Chondrocyte (in vitro differentiated cells): ENCODE measurements around the gene SMDT1. TPM values are rescaled to one million over a fixed set of nuclear protein-coding genes. Genes with fewer than 3 reads are reported as not detected.

ENCODE experiments used
- DNase-seq: peaks from one replicate; pipeline ENCODE4 v3.0.0; 2021; ENCODE audit warnings: mixed read lengths, low spot score
- H3K27ac Mint-ChIP-seq: one replicate; pipeline ENCODE4 v1.8.0; 2021; ENCODE audit warnings: mild to moderate bottlenecking, moderate library complexity, mixed read lengths; ENCODE audit not compliant: unreplicated experiment
- H3K27me3 Mint-ChIP-seq: 2 replicates; pipeline ENCODE4 v1.8.0; 2021; ENCODE audit warnings: low read depth, mixed read lengths
- H3K36me3 Mint-ChIP-seq: 2 replicates; pipeline ENCODE4 v1.8.0; 2021; ENCODE audit warnings: low read depth, mixed read lengths
- H3K4me1 Mint-ChIP-seq: 2 replicates; pipeline ENCODE4 v1.8.0; 2021; ENCODE audit warnings: low read depth, mild to moderate bottlenecking, mixed read lengths
- H3K4me3 Mint-ChIP-seq: one replicate; pipeline ENCODE4 v1.8.0; 2021; ENCODE audit warnings: mild to moderate bottlenecking, moderate library complexity, mixed read lengths; ENCODE audit not compliant: unreplicated experiment
- H3K9me3 Mint-ChIP-seq: 2 replicates; pipeline ENCODE4 v1.8.0; 2021; ENCODE audit warnings: low read depth, mixed read lengths
- total RNA-seq: library from RNA; stranded (reverse); gene quantifications from 3 replicates; pipeline ENCODE4 v1.2.1, GENCODE V29; 2021
- TF ChIP-seq, protein P1 (sequence below): fragments of 200-600 bp; sonication (generic); IDR thresholded peaks from 2 replicates; pipeline ENCODE4 v1.5.0; 2021; ENCODE audit warnings: antibody characterized with exemption, mild to moderate bottlenecking, moderate library complexity

The SMDT1 gene
- total RNA-seq, 1 donor from 2014 or later: 55.0 TPM

DNA sequence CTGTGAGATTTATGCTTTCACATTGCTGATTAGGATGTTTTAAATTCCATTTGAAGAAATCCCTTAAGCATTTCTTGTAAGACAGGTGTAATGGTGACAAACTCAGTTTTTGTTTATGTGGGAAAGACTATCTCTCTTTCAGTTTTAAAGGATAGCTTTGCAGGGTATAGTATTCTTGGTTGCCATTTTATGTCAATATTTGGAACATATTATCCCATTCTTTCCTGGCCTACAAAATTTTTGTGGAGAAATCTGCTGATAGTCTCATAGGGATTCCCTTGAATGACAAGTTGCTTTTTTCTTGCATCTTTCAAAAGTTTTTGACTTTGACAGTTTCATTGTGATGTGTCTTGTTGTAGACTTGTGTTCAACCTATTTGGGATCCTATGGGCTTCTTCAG lies 37.7 kb upstream of the SMDT1 start:
- DNase-seq: no peak
- peaks cover 9% of the 10 kb centered on the region for H3K36me3 Mint-ChIP-seq
- no peak overlapping the region for H3K27ac Mint-ChIP-seq
- H3K9me3 Mint-ChIP-seq: peaks cover 18% of the 10 kb centered on the region
- H3K27me3 Mint-ChIP-seq: peaks cover 11% of the 10 kb centered on the region
- no peak overlapping the region for H3K4me3 Mint-ChIP-seq
- no peaks in the 10 kb centered on the region for H3K4me1 Mint-ChIP-seq
- TF ChIP-seq, protein P1, sequence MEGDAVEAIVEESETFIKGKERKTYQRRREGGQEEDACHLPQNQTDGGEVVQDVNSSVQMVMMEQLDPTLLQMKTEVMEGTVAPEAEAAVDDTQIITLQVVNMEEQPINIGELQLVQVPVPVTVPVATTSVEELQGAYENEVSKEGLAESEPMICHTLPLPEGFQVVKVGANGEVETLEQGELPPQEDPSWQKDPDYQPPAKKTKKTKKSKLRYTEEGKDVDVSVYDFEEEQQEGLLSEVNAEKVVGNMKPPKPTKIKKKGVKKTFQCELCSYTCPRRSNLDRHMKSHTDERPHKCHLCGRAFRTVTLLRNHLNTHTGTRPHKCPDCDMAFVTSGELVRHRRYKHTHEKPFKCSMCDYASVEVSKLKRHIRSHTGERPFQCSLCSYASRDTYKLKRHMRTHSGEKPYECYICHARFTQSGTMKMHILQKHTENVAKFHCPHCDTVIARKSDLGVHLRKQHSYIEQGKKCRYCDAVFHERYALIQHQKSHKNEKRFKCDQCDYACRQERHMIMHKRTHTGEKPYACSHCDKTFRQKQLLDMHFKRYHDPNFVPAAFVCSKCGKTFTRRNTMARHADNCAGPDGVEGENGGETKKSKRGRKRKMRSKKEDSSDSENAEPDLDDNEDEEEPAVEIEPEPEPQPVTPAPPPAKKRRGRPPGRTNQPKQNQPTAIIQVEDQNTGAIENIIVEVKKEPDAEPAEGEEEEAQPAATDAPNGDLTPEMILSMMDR: no peak

GRCh38 chr22:42050641-42051180 lies 28.8 kb upstream of the SMDT1 start:
- no peak for DNase-seq
- H3K27me3 Mint-ChIP-seq: no peaks in the 10 kb centered on the region
- peaks cover under 1% of the 10 kb centered on the region for H3K9me3 Mint-ChIP-seq
- no peak overlapping the region for H3K4me3 Mint-ChIP-seq
- no peak overlapping the region for H3K27ac Mint-ChIP-seq
- TF ChIP-seq, protein P1: no peak
- H3K36me3 Mint-ChIP-seq: no peaks in the 10 kb centered on the region
- no peaks in the 10 kb centered on the region for H3K4me1 Mint-ChIP-seq

DNA sequence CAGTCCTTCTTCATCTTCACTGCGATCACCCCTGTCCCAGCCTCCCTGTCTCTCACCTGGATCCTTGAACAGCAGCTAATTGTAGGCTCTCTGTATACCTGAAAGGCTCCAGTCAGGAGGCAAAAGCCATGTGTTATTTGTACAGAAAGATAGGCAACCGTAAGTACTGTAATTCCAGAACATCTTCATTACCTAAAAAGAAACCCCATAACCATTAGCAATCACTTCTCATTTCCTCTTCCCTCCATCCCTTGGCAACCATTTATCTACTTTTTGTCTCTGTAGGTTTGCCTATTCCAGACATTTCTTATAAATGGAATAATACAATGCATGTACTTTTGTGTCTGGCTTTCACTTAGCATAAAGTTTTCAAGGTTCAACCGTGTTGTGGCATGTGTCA lies 26.7 kb upstream of the SMDT1 start:
- Mint-ChIP-seq H3K4me1 (no peaks in the 10 kb centered on the region), H3K27ac (no peak overlapping the region), H3K36me3 (peaks cover 9% of the 10 kb centered on the region), H3K9me3 (peaks cover 18% of the 10 kb centered on the region), H3K4me3 (no peak overlapping the region), H3K27me3 (no peaks in the 10 kb centered on the region)
- TF ChIP-seq, protein P1: no peak
- no peak for DNase-seq

GRCh38 chr22:42056757-42057511 lies 22.6 kb upstream of the SMDT1 start:
- Mint-ChIP-seq H3K9me3 (peaks cover 24% of the 10 kb centered on the region), H3K27ac (no peak overlapping the region), H3K27me3 (no peaks in the 10 kb centered on the region), H3K4me3 (no peak overlapping the region), H3K4me1 (no peaks in the 10 kb centered on the region), H3K36me3 (peaks cover 22% of the 10 kb centered on the region)
- TF ChIP-seq, protein P1: no peak
- no peak for DNase-seq

- Mint-ChIP-seq H3K9me3 (peaks cover 24% of the 10 kb centered on the region), H3K36me3 (peaks cover 27% of the 10 kb centered on the region), H3K27ac (no peak overlapping the region), H3K4me1 (no peaks in the 10 kb centered on the region), H3K27me3 (no peaks in the 10 kb centered on the region), H3K4me3 (no peak overlapping the region)
- DNase-seq: peak; percentile 48
- TF ChIP-seq, protein P1: no peak
Measured at GRCh38 chr22:42060489-42060888, 19.0 kb upstream of the SMDT1 start.
